ENCODE measurements around the gene ST7.
"Not testable (repeated sequence)": the region's sequence is repeated elsewhere in the genome, so short reads cannot be mapped to it uniquely, and the experiment has no call there.

ST7 gene

DNA sequence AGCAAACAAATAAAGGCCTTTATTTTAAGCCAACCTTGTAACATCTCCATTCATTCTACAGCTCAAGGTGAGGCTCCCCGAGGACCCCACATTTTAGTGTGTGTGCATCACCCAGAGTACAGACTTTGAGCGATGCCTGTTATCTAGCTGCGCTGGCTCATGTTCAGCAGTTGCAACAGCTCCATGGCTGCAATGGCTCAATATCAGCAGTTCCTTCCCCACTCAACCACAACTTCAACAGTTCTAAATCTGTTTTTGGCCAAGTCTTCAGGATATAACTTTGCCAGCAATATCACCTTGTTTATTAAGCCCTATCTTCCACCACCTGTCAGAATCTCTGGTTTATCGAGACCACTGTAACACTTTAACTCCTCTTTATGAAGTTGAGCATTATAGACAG lies 273.8 kb downstream of the ST7 start:
- no peak for DNase-seq (ENCODE audit: insufficient read length, low spot score)
- FAIRE-seq = no peak
- TF ChIP-seq POLR2A (IDR thresholded peaks at IDR 0.05; ENCODE audit: low read depth, low read length) = no peak

- DNase-seq (ENCODE audit: insufficient read length, low spot score) = no peak
- no peak for FAIRE-seq
- TF ChIP-seq POLR2A (IDR thresholded peaks at IDR 0.05; ENCODE audit: low read depth, low read length) = no peak
Observed at GRCh38 chr7:117229350-117229749, 276.0 kb downstream of the ST7 start.

DNA sequence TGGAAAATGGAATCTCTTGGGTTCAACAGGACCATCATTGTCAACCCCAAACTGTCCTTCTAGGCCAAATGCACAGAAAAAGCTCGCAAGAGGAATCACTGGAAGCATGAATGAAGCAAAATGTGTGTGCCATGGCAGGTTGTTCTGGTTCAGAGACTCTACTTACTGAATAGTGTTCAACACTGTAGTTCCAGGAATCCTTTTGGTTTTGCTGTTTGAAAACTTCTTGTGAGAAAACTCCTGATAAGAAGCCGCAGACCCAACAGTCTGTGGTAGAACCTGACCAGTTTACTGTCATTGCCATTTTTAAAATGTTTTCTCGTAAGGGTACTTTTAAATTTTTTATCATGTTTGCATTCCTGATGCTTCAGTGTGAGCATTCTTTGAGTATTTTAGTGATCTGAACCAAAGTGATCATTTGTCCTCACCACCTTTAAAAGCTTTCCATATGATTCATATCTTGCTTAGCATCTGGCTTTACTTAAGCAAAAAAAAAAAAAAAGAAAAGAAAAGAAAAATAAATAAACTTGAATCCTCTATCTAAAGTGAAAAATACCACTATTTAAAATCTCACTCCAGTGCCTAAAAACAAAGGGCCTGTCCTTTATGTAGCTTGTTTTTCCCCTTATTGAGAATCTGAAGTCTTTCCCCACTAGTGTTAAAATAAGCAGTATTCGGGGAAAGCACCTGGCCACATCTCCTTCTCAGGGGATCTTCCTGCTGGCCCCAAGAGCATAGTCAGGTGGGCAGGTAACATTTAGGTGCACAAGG lies 277.2 kb downstream of the ST7 start:
- no peak for FAIRE-seq
- no peak for DNase-seq (ENCODE audit: insufficient read length, low spot score)
- no peak for TF ChIP-seq POLR2A (IDR thresholded peaks at IDR 0.05; ENCODE audit: low read depth, low read length)

DNA sequence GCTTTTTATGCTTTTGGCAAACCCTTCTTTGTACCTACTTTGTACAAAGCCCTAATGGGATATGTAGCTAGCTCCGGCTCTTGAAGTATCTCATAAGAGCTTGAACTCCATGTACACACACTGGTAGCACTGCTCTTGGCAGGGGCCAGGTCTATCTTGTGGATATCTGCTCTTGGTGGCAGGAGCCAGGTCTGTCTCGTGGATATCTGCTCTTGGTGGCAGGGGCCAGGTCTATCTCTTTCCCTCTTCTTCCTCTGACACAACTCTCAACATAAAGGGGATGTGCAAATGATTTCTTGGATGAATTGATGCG lies 277.7 kb downstream of the ST7 start:
- no peak for TF ChIP-seq POLR2A (IDR thresholded peaks at IDR 0.05; ENCODE audit: low read depth, low read length)
- DNase-seq (ENCODE audit: insufficient read length, low spot score) (no peak), FAIRE-seq (no peak)

DNA sequence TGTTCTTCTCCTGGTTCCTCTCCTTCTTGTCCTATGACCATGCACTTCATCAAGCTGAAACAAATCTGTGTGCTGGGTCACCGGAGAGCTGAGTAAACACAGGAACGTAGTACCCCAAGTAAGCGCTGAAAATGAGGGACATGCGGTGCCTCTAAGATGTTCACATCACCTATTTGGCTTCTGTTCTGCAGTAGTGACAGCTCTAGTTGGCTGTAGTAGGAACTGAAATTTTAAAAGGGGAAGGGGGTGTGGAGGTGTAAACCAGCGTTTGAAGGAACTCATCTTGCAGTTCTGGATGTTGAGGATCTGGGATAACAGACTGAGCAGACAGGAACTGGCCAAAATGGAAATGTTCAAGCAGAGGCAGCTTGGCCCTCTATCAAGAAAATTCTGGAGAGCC lies 284.3 kb downstream of the ST7 start:
- DNase-seq (ENCODE audit: insufficient read length, low spot score) (no peak), FAIRE-seq (no peak)
- no peak for TF ChIP-seq POLR2A (IDR thresholded peaks at IDR 0.05; ENCODE audit: low read depth, low read length)

DNA sequence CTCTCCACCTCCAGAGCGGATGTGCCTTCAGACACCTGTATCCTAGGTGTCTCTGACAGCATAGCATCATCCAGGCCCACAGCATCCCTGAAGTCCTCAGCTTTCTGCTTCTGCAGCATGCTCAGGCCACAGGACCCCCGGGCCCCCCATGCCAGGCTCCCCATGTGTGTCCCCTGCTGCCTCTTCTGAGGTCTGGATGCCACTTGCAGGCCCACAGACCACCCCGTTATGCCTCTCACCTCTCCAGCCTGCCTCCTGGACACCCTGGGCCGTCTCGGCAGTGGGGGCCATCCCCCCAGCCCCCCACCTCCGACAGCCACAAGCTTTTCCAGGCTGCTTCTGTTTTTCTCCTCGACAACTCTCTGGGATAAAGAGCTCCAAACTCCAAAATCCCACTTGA lies 285.2 kb downstream of the ST7 start:
- no peak for FAIRE-seq
- TF ChIP-seq POLR2A (IDR thresholded peaks at IDR 0.05; ENCODE audit: low read depth, low read length) = no peak
- DNase-seq (ENCODE audit: insufficient read length, low spot score) = no peak

GRCh38 chr7:117238937-117239336 lies 285.6 kb downstream of the ST7 start:
- no peak for DNase-seq (ENCODE audit: insufficient read length, low spot score)
- no peak for TF ChIP-seq POLR2A (IDR thresholded peaks at IDR 0.05; ENCODE audit: low read depth, low read length)
- no peak for FAIRE-seq

DNA sequence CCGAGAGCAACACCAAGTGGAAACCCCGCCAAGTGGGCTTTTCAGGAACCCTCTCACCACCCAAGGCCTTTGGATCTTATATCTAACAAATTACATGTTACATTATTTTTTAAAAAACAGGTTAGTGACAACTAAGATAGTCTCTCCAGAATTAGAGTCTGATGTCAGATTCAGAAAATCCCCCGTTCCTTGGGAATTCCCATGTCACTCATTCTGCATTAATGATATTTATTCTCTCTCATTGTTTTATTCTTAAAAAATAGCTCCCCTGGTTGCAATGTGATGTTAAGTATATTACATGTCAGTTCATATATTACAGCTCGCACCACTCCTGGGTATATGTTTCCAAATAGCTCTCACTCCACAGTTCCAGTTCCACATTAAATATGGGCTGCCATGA lies 287.8 kb downstream of the ST7 start:
- FAIRE-seq (no peak), DNase-seq (ENCODE audit: insufficient read length, low spot score) (no peak)
- no peak for TF ChIP-seq POLR2A (IDR thresholded peaks at IDR 0.05; ENCODE audit: low read depth, low read length)

DNA sequence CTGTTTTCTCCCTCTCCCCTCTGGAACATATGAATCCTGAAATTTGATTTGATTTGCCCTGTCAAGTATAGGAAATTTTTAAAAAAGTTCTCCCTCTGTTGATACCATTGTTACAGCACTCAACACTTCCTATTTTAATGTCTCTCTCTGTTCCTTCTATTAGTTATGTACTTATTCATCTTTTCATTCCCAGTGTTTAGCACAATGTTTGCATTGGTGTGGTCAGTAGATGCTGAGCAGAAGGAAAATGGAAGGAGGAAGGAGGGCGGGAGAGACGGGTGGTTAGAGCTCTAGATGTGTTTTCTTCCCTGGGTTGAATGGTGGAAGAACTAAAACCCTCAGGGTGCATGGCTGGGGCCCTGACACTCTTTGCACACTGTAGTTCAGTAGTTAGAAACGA lies 290.1 kb downstream of the ST7 start:
- no peak for FAIRE-seq

GRCh38 chr7:117245703-117246102 lies 292.4 kb downstream of the ST7 start:
- FAIRE-seq; DNase-seq (ENCODE audit: insufficient read length, low spot score): not testable (repeated sequence)

More for the DNA sequence above, 290.1 kb downstream of the ST7 start:
- TF ChIP-seq POLR2A (IDR thresholded peaks at IDR 0.05; ENCODE audit: low read depth, low read length) = no peak
- no peak for DNase-seq (ENCODE audit: insufficient read length, low spot score)

- no peak for DNase-seq (ENCODE audit: insufficient read length, low spot score)
- TF ChIP-seq POLR2A (IDR thresholded peaks at IDR 0.05; ENCODE audit: low read depth, low read length) = no peak
- no peak for FAIRE-seq
Observed at GRCh38 chr7:117247809-117248208, 294.5 kb downstream of the ST7 start.

DNA sequence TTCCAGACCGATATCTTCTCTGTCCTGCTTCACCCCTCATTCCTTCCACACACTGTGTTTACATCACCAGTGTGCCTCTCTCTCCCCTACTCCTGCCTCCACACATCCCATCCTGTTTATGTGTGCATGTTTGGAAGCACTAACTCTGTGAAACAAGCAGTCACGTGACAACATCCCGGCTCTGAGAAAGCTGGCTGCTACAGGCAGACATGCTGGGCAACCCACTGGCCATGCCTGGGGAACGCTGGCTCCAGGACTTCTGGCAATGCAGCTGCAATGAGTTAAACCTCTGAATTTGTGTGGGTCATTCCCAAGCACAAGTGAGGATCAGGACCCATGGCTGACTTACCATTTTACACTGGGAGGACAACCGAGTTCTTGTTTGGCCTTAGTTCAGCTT lies 295.5 kb downstream of the ST7 start:
- DNase-seq (ENCODE audit: insufficient read length, low spot score) (no peak), FAIRE-seq (no peak)

DNA sequence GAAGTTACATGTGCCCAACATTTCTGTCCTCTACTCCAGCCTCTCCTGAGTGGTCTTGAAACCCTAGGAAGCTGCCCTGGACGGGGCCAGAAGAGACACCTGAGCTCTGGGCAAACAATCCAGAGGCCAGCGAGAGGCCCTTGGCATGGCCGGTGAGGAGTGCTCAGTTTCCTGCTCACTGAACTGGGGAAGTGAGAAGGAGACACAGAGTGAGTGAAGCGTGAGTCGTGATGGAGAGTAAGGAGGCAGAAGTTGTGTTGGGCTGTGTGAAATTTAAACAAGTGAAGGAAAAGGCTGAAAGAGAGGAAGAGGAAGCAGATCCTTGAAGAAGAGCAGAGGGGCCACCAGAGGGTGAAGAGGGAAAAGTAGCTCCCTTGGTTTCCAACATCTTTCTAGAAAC lies 296.4 kb downstream of the ST7 start:
- DNase-seq (ENCODE audit: insufficient read length, low spot score) = no peak
- no peak for TF ChIP-seq POLR2A (IDR thresholded peaks at IDR 0.05; ENCODE audit: low read depth, low read length)
- no peak for FAIRE-seq

More for the DNA sequence above, 295.5 kb downstream of the ST7 start:
- no peak for TF ChIP-seq POLR2A (IDR thresholded peaks at IDR 0.05; ENCODE audit: low read depth, low read length)

GRCh38 chr7:117250245-117250644 lies 296.9 kb downstream of the ST7 start:
- no peak for TF ChIP-seq POLR2A (IDR thresholded peaks at IDR 0.05; ENCODE audit: low read depth, low read length)
- FAIRE-seq = no peak

DNA sequence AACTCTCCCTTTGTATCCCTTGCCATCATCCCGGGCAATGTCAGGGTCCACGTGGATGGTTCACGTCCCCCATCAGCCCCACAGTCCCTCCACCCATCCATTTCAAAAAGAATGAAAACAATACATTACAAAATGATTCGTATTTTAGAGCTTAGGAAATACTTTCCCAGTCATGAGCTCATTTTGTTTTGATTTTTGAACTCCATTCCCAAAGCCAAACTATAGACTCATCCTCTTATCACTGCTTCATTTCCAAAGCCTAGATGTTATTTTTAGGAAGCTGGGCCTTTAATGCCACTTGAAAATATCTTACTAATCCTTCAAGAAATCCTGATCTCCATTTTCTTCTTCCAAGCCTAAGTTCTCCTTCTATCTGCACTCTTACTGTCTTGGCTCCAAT lies 297.5 kb downstream of the ST7 start:
- DNase-seq (ENCODE audit: insufficient read length, low spot score) (no peak), FAIRE-seq (no peak)
- no peak for TF ChIP-seq POLR2A (IDR thresholded peaks at IDR 0.05; ENCODE audit: low read depth, low read length)

More at GRCh38 chr7:117250245-117250644, 296.9 kb downstream of the ST7 start:
- DNase-seq (ENCODE audit: insufficient read length, low spot score) = no peak

DNA sequence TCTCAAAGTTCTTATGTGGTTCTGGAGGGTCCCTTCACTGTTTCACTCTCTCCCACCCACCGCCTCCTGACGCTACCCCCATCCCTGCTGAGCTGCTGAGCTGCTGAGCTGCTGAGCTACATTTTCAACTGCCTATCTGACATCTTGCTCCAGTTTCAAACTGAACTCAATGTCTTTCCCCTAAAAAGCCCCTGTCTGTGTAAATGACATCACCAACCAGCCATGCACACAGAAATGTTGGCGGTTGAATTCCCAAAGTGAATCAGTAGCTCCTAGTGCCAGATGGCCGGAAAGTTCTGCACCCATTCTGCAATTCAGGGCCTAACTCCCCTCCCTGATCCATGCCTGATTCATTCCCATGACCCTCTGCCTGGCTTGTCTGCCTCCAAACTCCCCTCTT lies 298.4 kb downstream of the ST7 start:
- no peak for TF ChIP-seq POLR2A (IDR thresholded peaks at IDR 0.05; ENCODE audit: low read depth, low read length)
- DNase-seq (ENCODE audit: insufficient read length, low spot score) (no peak), FAIRE-seq (no peak)
